GM12878 (cell line): ENCODE results near the gene CTIF. TPM values are rescaled to one million over a fixed set of nuclear protein-coding genes. Genes with fewer than 3 reads are reported as not detected.

Experiments used
- ATAC-seq: fragments of 200-7000 bp; cut with Tn5 transposase; 3 replicates; pipeline ENCODE4 v1.9.1; 2020; ENCODE audit warnings: mild to moderate bottlenecking, moderate library complexity
- BruUV-seq: library from RNA; stranded (reverse); fragments of 400-500 nt; replicated peaks from 2 replicates; lab custom pipeline; 2021; lab: Mats Ljungman, UMichigan
- CTCF ChIA-PET: fragments of 300-600 bp; sonication (Branson Sonifier 250); formaldehyde crosslinking; extraction: SDS; loops from one replicate; lab custom pipeline; 2021; ENCODE audit warnings: inconsistent platforms; lab: Yijun Ruan, JAX
- POLR2A ChIA-PET: fragments of 350-600 bp; formaldehyde crosslinking; extraction: SDS; loops from one replicate; lab custom pipeline; 2021; ENCODE audit warnings: inconsistent platforms; lab: Charles Lee
- RAD21 ChIA-PET: fragments of 300-600 bp; sonication (Branson Sonifier 250); formaldehyde crosslinking; loops from one replicate; lab custom pipeline; 2023; ENCODE audit warnings: antibody characterized with exemption; ENCODE audit not compliant: unreplicated experiment; lab: Charles Lee
- SMC1A ChIA-PET: fragments of 300-600 bp; sonication (Branson Sonifier 250); formaldehyde crosslinking; loops from one replicate; lab custom pipeline; 2023; ENCODE audit not compliant: unreplicated experiment, uncharacterized antibody; lab: Charles Lee
- DNase-seq: peaks from one replicate; pipeline ENCODE4 v3.0.0-alpha.2; 2011; ENCODE audit warnings: low read depth, low spot score
- FAIRE-seq: peaks from 3 replicates; lab custom pipeline; 2011; peaks lifted over from hg19 to GRCh38; lab: Jason Lieb, UNC
- H2AFZ ChIP-seq: 2 replicates; pipeline ENCODE4 v1.6.0; 2011; ENCODE audit warnings: low read depth, low read length, control low read depth; ENCODE audit not compliant: control insufficient read depth
- H3K27ac ChIP-seq: 2 replicates; pipeline ENCODE4 v1.5.1; 2011; ENCODE audit warnings: control low read depth; ENCODE audit not compliant: control insufficient read depth, insufficient read depth
- H3K27me3 ChIP-seq, 2 experiments: replicated peaks in 1 of 2; 2 replicates each; pipeline versions ENCODE4 v1.6.0 to v1.6.1; 2011; ENCODE audit warnings: low read length in 1 of 2; ENCODE audit not compliant: control insufficient read depth in 2 of 2, insufficient read depth in 2 of 2
- H3K36me3 ChIP-seq, 2 experiments: 2 replicates each; pipeline ENCODE4 v1.5.1; 2011; ENCODE audit warnings: low read length in 1 of 2; ENCODE audit not compliant: control insufficient read depth in 2 of 2, insufficient read depth in 2 of 2
- H3K4me1 ChIP-seq: 2 replicates; pipeline ENCODE4 v1.6.1; 2011; ENCODE audit warnings: mild to moderate bottlenecking, low read length, moderate library complexity, mixed read lengths; ENCODE audit not compliant: control insufficient read depth, insufficient read depth
- H3K4me2 ChIP-seq: 2 replicates; pipeline ENCODE4 v1.6.0; 2011; ENCODE audit warnings: control low read depth; ENCODE audit not compliant: control insufficient read depth, insufficient read depth
- H3K4me3 ChIP-seq: fragments of 200-600 bp; sonication (generic); 2 replicates; pipeline ENCODE4 v1.5.1; 2016
- H3K79me2 ChIP-seq: 2 replicates; pipeline ENCODE4 v1.6.0; 2011; ENCODE audit warnings: low read length; ENCODE audit not compliant: control insufficient read depth, insufficient read depth
- H3K9ac ChIP-seq: 2 replicates; pipeline ENCODE4 v1.8.0; 2011; ENCODE audit warnings: low read length, control low read depth, mixed read lengths; ENCODE audit not compliant: control insufficient read depth, insufficient read depth
- H3K9me3 ChIP-seq: replicated peaks from 3 replicates; pipeline ENCODE4 v1.5.1; 2011; ENCODE audit warnings: mild to moderate bottlenecking, low read length; ENCODE audit not compliant: control insufficient read depth, insufficient read depth
- H4K20me1 ChIP-seq: 2 replicates; pipeline ENCODE4 v1.6.0; 2011; ENCODE audit not compliant: control insufficient read depth, insufficient read depth
- EZH2 ChIP-seq: IDR thresholded peaks from 2 replicates; pipeline ENCODE4 v1.6.1; 2012; ENCODE audit warnings: low read depth, mild to moderate bottlenecking, control low read depth, inconsistent platforms, low read length, borderline replicate concordance; ENCODE audit not compliant: control insufficient read depth
- FOXK2 ChIP-seq: fragments of 450-650 bp; IDR thresholded peaks from 2 replicates; pipeline ENCODE4 v1.6.1; 2017; ENCODE audit warnings: mild to moderate bottlenecking, moderate library complexity
- HCFC1 ChIP-seq: fragments of 150-350 bp; IDR thresholded peaks from 2 replicates; pipeline ENCODE4 v1.6.1; 2014; ENCODE audit warnings: low read length
- HDAC2 ChIP-seq: fragments of 200-600 bp; sonication (generic); IDR thresholded peaks from 2 replicates; pipeline ENCODE4 v1.6.1; 2017
- MTA2 ChIP-seq: fragments of 450-650 bp; IDR thresholded peaks from 2 replicates; pipeline ENCODE4 v1.6.1; 2016; ENCODE audit warnings: low read depth, mild to moderate bottlenecking, moderate library complexity
- MYC ChIP-seq: IDR thresholded peaks from 2 replicates; pipeline ENCODE4 v1.6.1; 2011; ENCODE audit warnings: mild to moderate bottlenecking, low read length, moderate library complexity, inconsistent platforms; ENCODE audit not compliant: insufficient read depth, insufficient replicate concordance, insufficient read length, severe bottlenecking
- PBX3 ChIP-seq: IDR thresholded peaks from 2 replicates; pipeline ENCODE4 v1.6.1; 2011; ENCODE audit warnings: mild to moderate bottlenecking, low read depth, low read length, moderate library complexity; ENCODE audit not compliant: insufficient replicate concordance
- PKNOX1 ChIP-seq: fragments of 450-650 bp; IDR thresholded peaks from 2 replicates; pipeline ENCODE4 v1.6.1; 2016; ENCODE audit warnings: mild to moderate bottlenecking
- SMC3 ChIP-seq: IDR thresholded peaks from 2 replicates; pipeline ENCODE4 v1.6.1; 2011; ENCODE audit warnings: low read length, improper control_type of control experiment, borderline replicate concordance
- SREBF1 ChIP-seq: IDR thresholded peaks from 2 replicates; pipeline ENCODE4 v1.6.1; 2012; ENCODE audit warnings: mild to moderate bottlenecking, low read length
- TBL1XR1 ChIP-seq: IDR thresholded peaks from 2 replicates; pipeline ENCODE4 v1.6.1; 2012; ENCODE audit warnings: low read depth, low read length, improper control_type of control experiment
- ZNF622 ChIP-seq: fragments of 450-650 bp; IDR thresholded peaks from 2 replicates; pipeline ENCODE4 v1.6.1; 2017; ENCODE audit warnings: mild to moderate bottlenecking, inconsistent platforms
- WGBS: methylation state at CpG from one replicate; pipeline ENCODE4 v1.1.6; 2016; ENCODE audit warnings: low lambda C conversion rate; ENCODE audit not compliant: insufficient replicate concordance, insufficient coverage; ENCODE audit errors: missing lambda C conversion rate; 5-methylcytosine and 5-hydroxymethylcytosine counted together
- in situ Hi-C: fragments of 300-500 bp; cut with MboI; formaldehyde crosslinking; loops from 9 replicates; pipeline ENCODE4 v1.14.3; 2018; ENCODE audit warnings: mixed read lengths
- intact Hi-C: fragments of 100-400 bp; cut with micrococcal nuclease; formaldehyde crosslinking; loops from one replicate; pipeline ENCODE4 v1.14.2; 2022; ENCODE audit not compliant: unreplicated experiment
- polyA plus RNA-seq, 11 experiments: library from polyadenylated mRNA; depleted of rRNA in 4 of 11; unstranded in 6 of 11; stranded (reverse) in 5 of 11; fragments of >200 nt; fragmentation: Nextera tagmentation in 4 of 11; fragmentation: Illumina TruSeq in 1 of 11; extraction: Ambion mirVana in 4 of 11; extraction: Trizol in 1 of 11; gene quantifications; 1 replicate in 1 of 11; 2 replicates in 10 of 11; pipeline versions ENCODE4 v1.2.1 to v1.2.3, GENCODE V29; 2011 to 2016; ENCODE audit warnings: inconsistent platforms in 2 of 11, missing spikeins in 2 of 11, low read depth in 1 of 11
- total RNA-seq, 4 experiments: library from RNA; depleted of rRNA in 3 of 4; stranded (reverse); fragments of >200 nt in 3 of 4; fragmentation: Illumina TruSeq in 1 of 4; extraction: Trizol in 1 of 4; gene quantifications; 2 replicates each; pipeline versions ENCODE4 v1.2.1 to v1.2.3, GENCODE V29; 2013 to 2021
- TF ChIP-seq, protein P1 (sequence below): fragments of 450-650 bp; IDR thresholded peaks from 2 replicates; pipeline ENCODE4 v1.6.1; 2018; ENCODE audit warnings: borderline replicate concordance, mild to moderate bottlenecking; ENCODE audit not compliant: partially characterized antibody

CTIF gene
- total and polyA plus RNA-seq, 10 of the 15 experiments (the other 5 are each of a cell fraction or from before 2014, with no cell fraction given), result 0.06 to 11.6 (median 2.5) TPM

DNA sequence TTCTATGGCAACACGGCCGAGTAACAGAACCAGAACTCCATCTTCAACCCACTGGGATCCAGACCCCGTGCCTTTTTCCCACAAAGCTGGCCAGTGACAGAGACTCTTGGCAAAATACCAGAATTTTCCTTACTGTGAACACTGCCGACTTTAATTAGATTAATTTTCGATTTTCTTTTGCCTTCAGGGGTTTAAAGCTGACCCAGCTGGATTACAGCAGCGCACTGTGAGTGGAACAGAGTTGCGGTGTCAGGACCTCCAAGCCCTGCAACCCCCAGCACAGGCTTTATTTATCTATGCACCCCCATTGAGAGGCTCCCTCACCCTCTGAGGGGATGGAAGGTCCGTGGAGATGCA is 36.4 kb downstream of the CTIF start:
- Histone ChIP-seq H3K9ac (no peak overlapping the region), H3K27ac (no peak overlapping the region), H3K9me3 (no peaks in the 10 kb centered on the region; the same call in 1 of the 3 replicates), H4K20me1 (no peaks in the 10 kb centered on the region), H3K4me2 (no peak overlapping the region), H2AFZ (no peak overlapping the region), H3K27me3 (no peaks in the 10 kb centered on the region), H3K79me2 (no peaks in the 10 kb centered on the region), H3K36me3 (no peaks in the 10 kb centered on the region), H3K4me3 (no peak overlapping the region), H3K4me1 (no peaks in the 10 kb centered on the region)
- POLR2A ChIA-PET, result no interaction called here
- no peak for DNase-seq
- WGBS, result 49% methylated on average over 8 of the region's 8 CpGs
- intact Hi-C loops (no loop called here), in situ Hi-C loops (no loop called here)
- BruUV-seq, result no TSS peak
- CTCF ChIA-PET, result no interaction called here
- SMC1A ChIA-PET, result no interaction called here
- ATAC-seq, result no peak
- no peak for FAIRE-seq
- RAD21 ChIA-PET, result no interaction called here
- TF ChIP-seq MTA2 (no peak), MYC (no peak), EZH2 (no peak), ZNF622 (no peak), HCFC1 (no peak), SMC3 (no peak), PBX3 (no peak), PKNOX1 (no peak), HDAC2 (no peak), SREBF1 (no peak), FOXK2 (no peak), TBL1XR1 (no peak)
- TF ChIP-seq, protein P1, sequence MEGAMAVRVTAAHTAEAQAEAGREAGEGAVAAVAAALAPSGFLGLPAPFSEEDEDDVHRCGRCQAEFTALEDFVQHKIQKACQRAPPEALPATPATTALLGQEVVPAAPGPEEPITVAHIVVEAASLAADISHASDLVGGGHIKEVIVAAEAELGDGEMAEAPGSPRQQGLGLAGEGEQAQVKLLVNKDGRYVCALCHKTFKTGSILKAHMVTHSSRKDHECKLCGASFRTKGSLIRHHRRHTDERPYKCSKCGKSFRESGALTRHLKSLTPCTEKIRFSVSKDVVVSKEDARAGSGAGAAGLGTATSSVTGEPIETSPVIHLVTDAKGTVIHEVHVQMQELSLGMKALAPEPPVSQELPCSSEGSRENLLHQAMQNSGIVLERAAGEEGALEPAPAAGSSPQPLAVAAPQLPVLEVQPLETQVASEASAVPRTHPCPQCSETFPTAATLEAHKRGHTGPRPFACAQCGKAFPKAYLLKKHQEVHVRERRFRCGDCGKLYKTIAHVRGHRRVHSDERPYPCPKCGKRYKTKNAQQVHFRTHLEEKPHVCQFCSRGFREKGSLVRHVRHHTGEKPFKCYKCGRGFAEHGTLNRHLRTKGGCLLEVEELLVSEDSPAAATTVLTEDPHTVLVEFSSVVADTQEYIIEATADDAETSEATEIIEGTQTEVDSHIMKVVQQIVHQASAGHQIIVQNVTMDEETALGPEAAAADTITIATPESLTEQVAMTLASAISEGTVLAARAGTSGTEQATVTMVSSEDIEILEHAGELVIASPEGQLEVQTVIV, result no peak
